ENCODE data around the gene HMG20A. TPM values are rescaled to one million over a fixed set of nuclear protein-coding genes. Genes with fewer than 3 reads are reported as not detected.

Gene HMG20A
- total and polyA plus RNA-seq, 10 of the 15 experiments (the other 5 are each of a cell fraction or from before 2014, with no cell fraction given): 30.0 to 98.7 (median 46.8) TPM

DNA sequence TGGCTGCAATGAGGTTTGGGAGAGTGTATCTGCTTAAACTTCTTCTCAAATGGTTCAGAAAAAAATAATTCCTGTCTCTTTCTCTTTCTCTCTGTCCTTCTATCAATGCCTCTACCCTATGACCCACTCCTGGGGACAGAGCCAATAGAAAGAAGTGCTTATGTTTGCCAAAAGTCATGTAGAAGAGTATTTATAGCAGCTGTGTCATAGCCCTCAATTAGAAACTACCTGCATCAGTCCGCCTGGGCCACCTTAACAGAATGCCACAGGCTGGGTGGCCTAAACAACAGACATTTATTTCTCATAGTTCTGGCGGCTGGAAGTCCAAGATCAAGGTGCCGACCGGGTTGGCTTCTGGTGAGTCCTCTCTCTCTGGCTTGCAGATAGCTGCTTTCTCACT lies 92.5 kb downstream of the HMG20A start:
- Histone ChIP-seq H3K4me2 (ENCODE audit: control insufficient read depth, insufficient read depth) (no peak overlapping the region), H3K4me3 (no peak overlapping the region), H3K9ac (ENCODE audit: control insufficient read depth, insufficient read depth, low read length) (no peak overlapping the region), H3K9me3 (replicated peaks; ENCODE audit: control insufficient read depth, insufficient read depth, low read length) (no peaks in the 10 kb centered on the region), H3K27me3 (replicated peaks in 1 of 2; ENCODE audit: control insufficient read depth in 2 of 2, insufficient read depth in 2 of 2, low read length in 1 of 2) (no peaks in the 10 kb centered on the region; a peak in 1 of 4 replicates), H3K4me1 (ENCODE audit: control insufficient read depth, insufficient read depth, low read length) (peaks cover 9% of the 10 kb centered on the region), H3K79me2 (ENCODE audit: control insufficient read depth, insufficient read depth, low read length) (no peaks in the 10 kb centered on the region), H4K20me1 (ENCODE audit: control insufficient read depth, insufficient read depth) (no peaks in the 10 kb centered on the region), H2AFZ (ENCODE audit: control insufficient read depth, low read depth, low read length) (no peak overlapping the region), H3K36me3 (ENCODE audit: control insufficient read depth in 2 of 2, insufficient read depth in 2 of 2, low read length in 1 of 2) (no peaks in the 10 kb centered on the region), H3K27ac (ENCODE audit: control insufficient read depth, insufficient read depth) (no peak overlapping the region)
- ChIA-PET SMC1A (ENCODE audit: uncharacterized antibody, unreplicated experiment) (no interaction called here), POLR2A (no interaction called here), RAD21 (ENCODE audit: unreplicated experiment) (no interaction called here), CTCF (no interaction called here)
- TF ChIP-seq MEF2B (IDR thresholded peaks at IDR 0.05; ENCODE audit: partially characterized antibody, poor library complexity, severe bottlenecking): no peak
- DNase-seq (ENCODE audit: low read depth, low spot score): no peak
- no TSS peak for BruUV-seq (replicated peaks)
- intact Hi-C loops (cut with micrococcal nuclease; ENCODE audit: unreplicated experiment): no loop called here
- FAIRE-seq: no peak
- in situ Hi-C loops (cut with MboI): no loop called here
- no peak for ATAC-seq
- WGBS (ENCODE audit: insufficient coverage, insufficient replicate concordance, low lambda C conversion rate, missing lambda C conversion rate): 99% methylated on average over 4 of the region's 4 CpGs

GRCh38 chr15:77514641-77515402 lies 94.1 kb downstream of the HMG20A start:
- in situ Hi-C loops (cut with MboI): no loop called here
- Histone ChIP-seq H3K27me3 (replicated peaks in 1 of 2; ENCODE audit: control insufficient read depth in 2 of 2, insufficient read depth in 2 of 2, low read length in 1 of 2) (no peaks in the 10 kb centered on the region; a peak in 1 of 4 replicates), H3K79me2 (ENCODE audit: control insufficient read depth, insufficient read depth, low read length) (no peaks in the 10 kb centered on the region), H3K27ac (ENCODE audit: control insufficient read depth, insufficient read depth) (no peak overlapping the region), H4K20me1 (ENCODE audit: control insufficient read depth, insufficient read depth) (no peaks in the 10 kb centered on the region), H3K9ac (ENCODE audit: control insufficient read depth, insufficient read depth, low read length) (no peak overlapping the region), H3K36me3 (ENCODE audit: control insufficient read depth in 2 of 2, insufficient read depth in 2 of 2, low read length in 1 of 2) (no peaks in the 10 kb centered on the region), H3K4me2 (ENCODE audit: control insufficient read depth, insufficient read depth) (no peak overlapping the region), H3K4me1 (ENCODE audit: control insufficient read depth, insufficient read depth, low read length) (no peaks in the 10 kb centered on the region), H3K9me3 (replicated peaks; ENCODE audit: control insufficient read depth, insufficient read depth, low read length) (no peaks in the 10 kb centered on the region), H3K4me3 (no peak overlapping the region), H2AFZ (ENCODE audit: control insufficient read depth, low read depth, low read length) (no peak overlapping the region)
- TF ChIP-seq TCF3 (IDR thresholded peaks at IDR 0.05; ENCODE audit: borderline replicate concordance, insufficient read depth, low read depth, low read length) (no peak), NR2C2 (IDR thresholded peaks at IDR 0.05; ENCODE audit: borderline replicate concordance, control insufficient read depth, insufficient read length, low read depth) (no peak), HCFC1 (IDR thresholded peaks at IDR 0.05; ENCODE audit: low read length) (no peak)
- TF ChIP-seq, protein P1, sequence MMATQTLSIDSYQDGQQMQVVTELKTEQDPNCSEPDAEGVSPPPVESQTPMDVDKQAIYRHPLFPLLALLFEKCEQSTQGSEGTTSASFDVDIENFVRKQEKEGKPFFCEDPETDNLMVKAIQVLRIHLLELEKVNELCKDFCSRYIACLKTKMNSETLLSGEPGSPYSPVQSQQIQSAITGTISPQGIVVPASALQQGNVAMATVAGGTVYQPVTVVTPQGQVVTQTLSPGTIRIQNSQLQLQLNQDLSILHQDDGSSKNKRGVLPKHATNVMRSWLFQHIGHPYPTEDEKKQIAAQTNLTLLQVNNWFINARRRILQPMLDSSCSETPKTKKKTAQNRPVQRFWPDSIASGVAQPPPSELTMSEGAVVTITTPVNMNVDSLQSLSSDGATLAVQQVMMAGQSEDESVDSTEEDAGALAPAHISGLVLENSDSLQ (IDR thresholded peaks at IDR 0.05): no peak
- no peak for ATAC-seq
- ChIA-PET SMC1A (ENCODE audit: uncharacterized antibody, unreplicated experiment) (interaction anchor here (0.6 kb wide), 1 partner anchor 32 kb away, joined by 3 read pairs; no protein-coding TSS in a partner anchor), POLR2A (no interaction called here), RAD21 (ENCODE audit: unreplicated experiment) (no interaction called here), CTCF (interaction anchor here (0.6 to 1.1 kb wide), 4 partner anchors 28 to 389 kb away, joined by 3 to 4 read pairs (median 3); no protein-coding TSS in a partner anchor)
- BruUV-seq (replicated peaks): no TSS peak
- no peak for FAIRE-seq
- DNase-seq (ENCODE audit: low read depth, low spot score): no peak
- intact Hi-C loops (cut with micrococcal nuclease; ENCODE audit: unreplicated experiment): no loop called here
- WGBS (ENCODE audit: insufficient coverage, insufficient replicate concordance, low lambda C conversion rate, missing lambda C conversion rate): 74% methylated on average over 11 of the region's 11 CpGs
